GM10847 (cell line): Measurements from ENCODE around the gene NT5DC3.

Source experiments
- POLR2A ChIP-seq: IDR thresholded peaks from 2 replicates; pipeline ENCODE4 v1.6.1; 2011; ENCODE audit not compliant: insufficient read length; ENCODE audit errors: extremely low read depth

NT5DC3 gene

DNA sequence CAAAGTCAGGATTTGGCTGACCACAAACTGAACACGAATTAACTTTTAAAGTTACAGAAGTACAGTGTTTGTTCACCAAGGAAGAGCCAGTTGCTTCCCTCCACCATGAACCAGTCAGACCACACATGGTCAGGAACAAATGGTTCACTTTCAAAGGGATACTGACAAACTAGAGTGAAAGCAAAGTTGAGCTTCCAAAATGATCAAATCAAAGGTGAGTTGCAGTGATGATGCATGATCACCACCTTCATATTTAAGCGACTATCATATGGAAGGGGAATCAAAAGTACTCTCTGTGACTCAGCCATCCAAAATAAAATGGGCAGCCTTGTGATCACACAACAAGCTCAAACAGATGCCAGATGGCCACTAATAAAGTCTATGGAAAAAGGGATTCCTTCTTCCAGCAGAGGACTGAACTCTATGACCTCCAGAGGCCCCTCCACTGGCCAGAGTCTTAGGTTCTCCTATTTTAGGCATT, 13.1 kb downstream of the NT5DC3 start:
- no peak for TF ChIP-seq POLR2A

DNA sequence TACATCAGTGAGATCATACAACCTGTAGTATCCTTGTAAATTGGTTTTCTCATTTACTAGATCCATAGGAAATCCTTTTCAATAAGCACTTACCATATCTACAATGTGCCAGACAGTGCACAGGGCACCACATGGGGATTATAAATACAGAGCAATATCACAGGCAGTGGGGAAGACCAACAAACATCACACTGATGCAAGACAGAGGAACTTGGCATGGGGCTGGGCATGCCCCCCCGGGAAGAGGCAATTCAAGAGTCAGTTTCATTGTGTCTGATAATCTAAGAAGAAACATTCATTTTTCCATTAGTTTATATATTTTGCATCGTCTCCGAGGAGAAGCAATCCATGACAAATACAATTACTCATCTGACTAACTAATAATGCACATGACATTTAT, 16.2 kb downstream of the NT5DC3 start:
- no peak for TF ChIP-seq POLR2A

DNA sequence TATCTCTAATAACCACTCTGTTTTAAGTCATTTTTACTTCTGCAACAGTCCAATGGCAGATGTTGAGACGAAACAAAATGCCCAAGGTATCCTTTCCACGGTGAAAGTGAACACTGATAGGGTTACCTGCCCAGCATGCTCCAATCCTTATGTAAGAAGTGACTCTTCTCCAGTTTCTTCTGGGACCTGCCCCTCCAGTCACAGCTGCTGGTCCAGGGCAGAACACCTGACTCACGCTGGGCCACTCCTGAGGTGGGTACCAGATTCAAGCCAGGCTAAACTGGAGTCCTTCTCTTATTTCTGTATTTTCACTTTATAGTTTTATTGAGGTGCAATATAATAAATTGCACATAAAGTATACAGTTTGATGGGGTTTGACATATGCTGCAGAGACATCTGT, 16.7 kb downstream of the NT5DC3 start:
- TF ChIP-seq POLR2A = no peak

DNA sequence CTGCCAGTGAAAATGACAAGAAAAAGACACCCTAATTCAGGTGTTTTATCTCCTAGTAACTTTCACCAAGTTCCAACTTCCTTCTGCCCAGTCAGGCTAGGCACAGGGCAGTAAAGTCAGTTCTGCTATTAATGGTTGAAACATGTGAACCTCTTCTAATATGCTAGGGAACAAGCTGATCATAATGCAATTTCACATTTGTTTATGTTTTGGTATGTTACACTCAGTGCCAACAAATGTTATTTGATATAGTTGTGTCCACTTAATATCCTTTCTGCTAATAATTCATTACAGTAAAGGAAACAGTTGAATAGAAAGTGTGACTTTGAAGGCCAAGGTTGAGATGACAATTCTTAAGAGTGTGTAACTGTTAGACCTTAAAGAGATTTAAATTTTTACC, 17.2 kb downstream of the NT5DC3 start:
- no peak for TF ChIP-seq POLR2A

DNA sequence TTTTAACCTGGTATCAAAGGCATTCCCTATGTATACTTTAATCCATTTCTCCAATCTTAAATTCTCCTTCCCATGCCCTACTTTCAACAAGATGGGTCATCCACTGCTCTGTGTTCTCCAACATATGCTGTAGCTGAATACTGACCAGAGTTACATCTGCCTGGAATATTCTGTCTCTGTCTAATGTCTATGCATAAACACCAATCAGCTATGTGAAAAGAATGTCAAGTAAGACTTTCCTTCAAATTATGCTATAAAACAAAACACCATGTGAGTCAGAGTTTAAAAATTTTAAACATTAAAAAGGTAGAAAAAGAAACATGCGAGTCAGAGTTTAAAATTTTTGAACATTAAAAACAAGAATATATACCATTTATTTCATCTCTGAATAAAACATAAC, 19.3 kb downstream of the NT5DC3 start:
- TF ChIP-seq POLR2A = no peak

DNA sequence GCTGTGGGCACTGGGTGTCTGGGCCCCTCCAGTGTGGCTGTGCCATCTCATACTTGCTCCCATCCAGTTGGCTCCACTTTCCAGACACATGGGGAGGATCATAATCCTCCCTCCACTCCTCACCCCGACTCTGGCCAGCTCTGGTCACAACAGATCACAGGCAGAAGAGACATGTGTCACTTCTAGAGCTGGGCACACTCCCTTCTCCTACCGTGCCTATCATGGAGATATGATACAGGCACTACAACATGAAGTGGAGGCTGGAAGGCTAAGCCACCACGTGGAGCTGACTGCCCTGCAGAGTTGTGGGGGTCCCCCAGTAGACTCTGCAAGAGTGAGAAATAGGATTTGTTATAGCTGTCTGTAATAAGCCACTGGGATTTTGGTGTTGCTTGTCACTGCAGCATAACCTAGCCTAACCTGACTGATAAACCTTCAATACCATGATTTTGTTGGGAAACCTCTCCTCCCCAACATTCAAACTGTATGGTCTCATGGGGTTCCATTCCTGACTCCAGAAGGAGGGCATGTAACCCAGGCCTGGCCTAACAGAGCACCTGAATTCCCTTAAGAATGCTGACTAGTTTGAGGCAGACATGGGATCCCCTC, 20.0 kb downstream of the NT5DC3 start:
- no peak for TF ChIP-seq POLR2A

DNA sequence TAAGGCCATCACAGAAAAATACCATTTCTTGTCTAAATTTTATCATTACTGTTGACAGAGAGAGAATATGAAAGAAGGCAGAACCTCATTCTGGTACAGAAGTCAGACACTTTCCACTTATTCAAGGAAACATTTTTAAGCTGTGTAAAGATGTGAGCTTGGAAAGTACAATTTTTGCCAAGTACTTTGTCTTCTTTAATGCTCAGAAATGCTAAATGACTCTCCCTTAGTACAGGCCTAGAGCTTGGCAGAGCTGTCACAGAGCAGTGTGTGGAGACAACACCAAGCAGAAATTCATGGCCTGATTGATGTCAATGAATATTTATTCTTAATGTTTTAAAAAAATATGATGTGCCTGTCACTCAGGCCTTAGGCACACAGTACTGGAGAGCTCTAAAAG, 20.7 kb downstream of the NT5DC3 start:
- no peak for TF ChIP-seq POLR2A

DNA sequence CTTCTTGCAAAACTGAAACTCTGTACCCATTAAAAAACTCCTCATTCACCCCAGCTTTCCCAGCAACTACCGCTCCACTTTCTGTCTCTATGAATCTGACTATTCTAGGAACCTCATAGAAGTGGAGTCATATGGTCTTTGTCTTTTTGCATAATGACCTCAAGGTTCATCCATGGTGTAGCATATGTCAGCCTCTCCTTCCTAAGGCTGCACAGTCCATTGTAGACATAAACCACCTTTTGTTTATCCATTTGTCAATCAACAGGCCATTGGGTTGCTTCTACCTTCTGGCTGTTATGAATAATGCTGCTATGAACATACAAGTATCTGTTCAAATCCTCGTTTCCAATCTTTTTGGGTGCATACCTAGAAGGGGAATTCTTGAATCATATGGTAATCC, 21.1 kb downstream of the NT5DC3 start:
- no peak for TF ChIP-seq POLR2A

DNA sequence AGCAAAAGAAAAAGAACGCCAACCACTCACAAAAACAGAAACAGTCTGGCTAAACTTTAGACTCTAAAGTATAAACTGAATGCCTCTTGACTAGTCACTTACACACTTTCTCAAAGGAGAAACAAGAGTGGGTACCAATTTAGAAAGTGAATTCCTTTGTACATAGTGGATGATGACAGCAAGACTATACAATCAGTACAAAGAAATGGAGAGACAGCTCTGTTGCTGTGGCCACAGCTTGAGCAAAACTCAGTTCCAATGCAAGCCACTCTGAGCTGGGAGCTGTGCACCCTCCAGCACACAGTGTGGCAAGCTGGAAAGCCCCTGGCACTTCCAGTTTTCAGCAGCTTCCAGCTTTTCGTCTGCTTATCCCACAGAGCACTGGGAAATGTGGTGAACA, 21.7 kb downstream of the NT5DC3 start:
- no peak for TF ChIP-seq POLR2A

DNA sequence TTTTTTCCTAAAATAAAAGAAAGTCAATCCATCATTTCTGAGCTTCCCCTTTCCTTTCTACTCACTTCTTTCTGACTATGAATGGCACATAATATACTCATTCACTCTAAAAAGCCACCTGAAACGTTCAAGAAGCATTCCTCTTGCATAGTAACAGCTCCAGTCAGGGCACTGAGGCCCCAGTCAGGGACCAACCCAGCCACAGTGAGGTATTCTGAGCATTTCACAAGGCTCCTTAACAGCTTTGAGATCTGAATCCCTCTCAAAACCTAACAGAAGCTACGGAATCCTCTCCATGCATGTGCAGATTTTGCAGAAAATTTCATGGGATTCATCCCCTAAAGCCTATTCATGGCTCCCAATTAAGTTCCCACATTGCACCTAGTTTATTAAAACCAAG, 23.2 kb downstream of the NT5DC3 start:
- TF ChIP-seq POLR2A = no peak

DNA sequence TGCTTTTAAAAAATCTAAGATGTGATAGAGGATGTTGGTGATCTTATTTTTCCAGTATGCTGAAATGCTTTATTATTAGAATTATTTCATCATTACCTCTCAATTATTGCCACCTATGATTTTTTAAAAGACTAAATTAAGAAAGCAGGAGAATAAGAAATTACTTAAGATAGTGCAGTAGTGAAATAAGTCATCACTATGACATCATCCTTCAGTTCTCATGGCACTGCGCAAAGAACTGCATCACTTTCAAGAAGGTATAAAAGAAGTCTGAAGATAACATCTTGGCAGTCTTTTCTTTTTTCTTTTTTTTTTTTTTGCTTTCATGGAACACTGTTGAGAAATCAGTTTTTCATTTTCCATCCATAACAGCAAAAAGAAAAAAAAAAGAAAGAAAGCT, 24.4 kb downstream of the NT5DC3 start:
- TF ChIP-seq POLR2A = no peak

DNA sequence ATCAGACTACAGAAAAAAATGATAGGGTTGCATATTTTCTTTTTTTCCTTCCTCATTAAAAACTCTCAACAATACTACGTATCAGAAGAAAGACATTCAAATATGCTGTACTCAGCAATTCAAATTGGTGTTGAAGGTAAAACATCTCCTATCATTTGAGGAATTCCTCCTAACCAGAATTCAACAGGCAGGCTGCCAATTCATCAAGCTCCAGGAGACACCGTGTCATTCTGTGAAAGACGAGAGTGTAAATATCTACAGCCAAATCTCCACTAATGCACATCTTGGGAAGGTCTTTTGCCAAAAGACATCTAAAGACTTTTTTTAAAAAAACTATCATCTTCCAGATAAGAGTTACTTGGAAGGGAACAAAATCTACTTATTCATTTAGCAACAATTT, 26.6 kb downstream of the NT5DC3 start:
- TF ChIP-seq POLR2A = no peak

DNA sequence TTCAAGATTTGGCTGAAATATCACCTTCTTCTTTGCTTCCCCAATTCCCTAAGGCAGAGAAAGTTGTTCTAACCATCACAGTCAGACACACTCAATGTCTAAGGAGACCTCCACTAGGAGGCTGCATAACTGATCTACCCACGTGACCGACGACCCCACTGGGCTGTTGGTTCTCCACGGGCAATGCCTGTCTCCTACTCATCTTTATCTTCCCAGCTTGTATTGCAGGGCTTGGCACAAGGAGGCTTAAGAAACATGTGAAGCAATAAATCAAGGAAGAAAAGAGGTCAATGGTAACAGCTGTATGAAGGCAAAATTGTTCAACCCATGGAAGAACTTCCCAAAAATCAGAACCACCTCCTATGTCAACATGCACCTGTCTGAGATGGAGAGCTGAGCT, 27.1 kb downstream of the NT5DC3 start:
- TF ChIP-seq POLR2A = no peak

DNA sequence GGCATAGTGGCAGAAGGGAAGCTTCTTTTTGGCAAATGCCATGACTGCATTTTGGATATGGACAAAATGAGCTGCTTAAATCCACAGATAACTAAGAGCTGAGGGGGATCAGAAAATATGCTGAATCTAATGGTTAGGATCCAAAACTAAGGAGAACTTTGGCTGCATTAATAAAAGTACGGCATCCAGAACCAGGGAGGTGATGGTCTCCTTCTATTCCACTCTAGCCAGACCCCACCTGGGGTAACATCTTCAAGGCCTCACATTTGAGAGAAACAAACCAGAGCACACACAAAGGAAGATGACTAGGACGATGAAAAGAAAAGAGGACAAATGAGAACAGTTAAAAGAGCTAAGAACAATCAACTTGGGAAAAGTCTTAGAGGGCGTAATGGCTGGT, 27.6 kb downstream of the NT5DC3 start:
- no peak for TF ChIP-seq POLR2A

DNA sequence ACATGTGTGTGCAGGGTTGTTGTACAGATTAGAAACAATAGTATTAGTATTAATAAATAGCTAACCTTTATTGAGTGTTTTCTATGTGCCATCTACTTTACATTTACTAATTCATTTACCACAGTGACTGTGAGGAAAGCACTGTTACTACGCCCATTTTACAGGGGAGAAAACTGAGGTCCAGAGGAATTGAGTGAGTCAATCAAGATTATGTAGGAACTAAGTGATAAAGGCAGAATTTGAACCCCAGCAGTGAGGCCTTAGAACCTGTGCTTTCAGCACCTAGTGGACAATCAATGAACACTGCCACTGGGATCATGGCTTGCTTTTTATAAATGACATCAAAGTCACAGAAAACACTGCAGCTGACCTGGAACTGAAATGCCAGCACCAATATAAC, 28.2 kb downstream of the NT5DC3 start:
- no peak for TF ChIP-seq POLR2A

DNA sequence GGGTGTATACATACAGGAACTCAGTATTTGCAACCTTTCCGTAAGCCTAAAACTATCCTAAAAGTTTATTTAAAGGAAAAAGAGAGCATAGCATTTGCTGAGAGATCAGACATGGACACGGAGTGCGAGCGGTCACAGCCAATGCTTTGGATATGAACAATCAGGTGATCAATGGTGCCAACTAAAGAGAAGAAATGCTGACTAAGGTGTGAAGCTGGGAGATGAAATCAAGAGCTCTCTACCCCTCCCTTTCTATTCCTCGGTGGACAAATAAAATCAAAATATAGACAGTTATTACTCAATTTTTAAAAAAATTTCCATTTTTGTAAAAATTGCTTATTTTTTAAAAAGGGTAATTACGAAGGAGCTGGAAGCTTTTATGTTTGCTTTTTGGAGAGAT, 29.2 kb downstream of the NT5DC3 start:
- no peak for TF ChIP-seq POLR2A

DNA sequence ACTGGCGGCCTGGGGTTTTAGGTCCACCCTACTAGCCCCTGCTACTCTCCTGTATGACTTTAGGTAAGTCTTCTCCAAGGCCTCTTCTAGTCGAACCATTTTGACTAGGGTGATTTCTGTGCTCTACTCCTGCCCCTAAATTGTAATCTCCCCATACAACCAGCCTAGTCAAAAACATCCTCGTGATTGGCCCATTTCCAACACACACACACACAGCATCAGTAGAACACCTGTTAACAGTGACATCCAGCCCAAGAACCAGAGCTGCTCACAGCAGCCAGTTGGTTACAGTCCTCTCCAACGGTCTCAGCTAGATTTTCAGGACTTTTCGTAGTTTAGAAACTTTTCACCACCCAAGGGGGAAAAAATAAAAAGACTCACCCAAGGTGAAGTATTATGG, 30.9 kb downstream of the NT5DC3 start:
- TF ChIP-seq POLR2A = no peak

DNA sequence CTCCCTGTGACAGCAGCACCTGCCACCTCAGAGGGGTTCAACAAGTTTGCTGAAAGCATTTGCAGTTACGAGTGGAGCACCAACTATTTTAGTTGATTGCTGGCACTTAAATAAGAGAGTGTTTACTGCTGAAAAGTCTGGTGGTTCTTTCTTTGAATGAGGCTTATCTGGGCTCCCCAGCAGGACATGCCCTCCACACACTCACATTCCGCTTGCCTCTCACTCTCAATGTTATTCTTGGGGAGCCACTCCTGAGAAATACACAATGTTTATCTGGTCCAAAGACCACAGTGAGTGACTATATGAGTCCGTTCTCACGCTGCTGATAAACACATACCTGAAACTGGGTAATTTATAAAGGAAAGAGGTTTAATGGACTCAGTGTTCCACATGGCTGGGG, 31.9 kb downstream of the NT5DC3 start:
- no peak for TF ChIP-seq POLR2A
